Vagina (tissue), 2 donors: Measurements from ENCODE around the gene ZFP3.
"Not testable (repeated sequence)": the region's sequence is repeated elsewhere in the genome, so short reads cannot be mapped to it uniquely, and the experiment has no call there.

Source experiments
- CTCF ChIP-seq, 3 experiments: fragments of 450-650 bp in 2 of 3; fragments of 200-600 bp in 1 of 3; sonication (generic) in 1 of 3; IDR thresholded peaks; one replicate each; pipeline ENCODE4 v1.5.1; 2017 to 2019; ENCODE audit warnings: antibody characterized with exemption in 3 of 3, mild to moderate bottlenecking in 2 of 3, moderate library complexity in 2 of 3
- POLR2A ChIP-seq, 2 donors: fragments of 450-650 bp; IDR thresholded peaks; one replicate each; pipeline ENCODE4 v1.6.1; 2017; ENCODE audit warnings: antibody characterized with exemption in 2 of 2, mild to moderate bottlenecking in 2 of 2, moderate library complexity in 2 of 2

GRCh38 chr17:5138198-5138544 is 59.9 kb downstream of the ZFP3 start:
- not testable (repeated sequence) for TF ChIP-seq POLR2A, CTCF (IDR thresholded peaks at IDR 0.05)
